Fibroblast of the aortic adventitia (primary cell): ENCODE measurements around the gene GDPD5. TPM values are rescaled to one million over a fixed set of nuclear protein-coding genes. Genes with fewer than 3 reads are reported as not detected.

Source experiments
- DNase-seq: peaks from one replicate; pipeline ENCODE4 v3.0.0-alpha.2; 2010; ENCODE audit warnings: low read depth
- H3K4me3 ChIP-seq: 2 replicates; pipeline ENCODE4 v1.5.1; 2011; ENCODE audit warnings: low read depth, mild to moderate bottlenecking, control low read depth, low read length, moderate library complexity
- CTCF ChIP-seq: IDR thresholded peaks from 2 replicates; pipeline ENCODE4 v1.5.1; 2011; ENCODE audit warnings: mild to moderate bottlenecking, low read length, control low read depth, inconsistent platforms; ENCODE audit not compliant: insufficient read depth
- total RNA-seq: library from RNA; depleted of rRNA; stranded (reverse); fragments of >200 nt; gene quantifications from 2 replicates; pipeline ENCODE4 v1.2.3, GENCODE V29; 2012; ENCODE audit warnings: low replicate concordance

Gene GDPD5
- total RNA-seq, 1 donor: 5.3 TPM

- TF ChIP-seq CTCF: no peak
- H3K4me3 ChIP-seq: no peak overlapping the region
- DNase-seq: no peak
Measured at GRCh38 chr11:75434051-75434450, 91.7 kb downstream of the GDPD5 start.

- no peak for TF ChIP-seq CTCF
- no peak overlapping the region for H3K4me3 ChIP-seq
- no peak for DNase-seq
Measured at GRCh38 chr11:75433443-75433842, 92.3 kb downstream of the GDPD5 start.

GRCh38 chr11:75432911-75433321 lies 92.8 kb downstream of the GDPD5 start, which contains the start of gene KLHL35:
Gene KLHL35 (minus strand): TSS chr11:75433203. CDS start chr11:75430629, 2,574 bp downstream.
- TF ChIP-seq CTCF: no peak
- no peak for DNase-seq
- H3K4me3 ChIP-seq: no peak within 1 kb of the TSS

DNA sequence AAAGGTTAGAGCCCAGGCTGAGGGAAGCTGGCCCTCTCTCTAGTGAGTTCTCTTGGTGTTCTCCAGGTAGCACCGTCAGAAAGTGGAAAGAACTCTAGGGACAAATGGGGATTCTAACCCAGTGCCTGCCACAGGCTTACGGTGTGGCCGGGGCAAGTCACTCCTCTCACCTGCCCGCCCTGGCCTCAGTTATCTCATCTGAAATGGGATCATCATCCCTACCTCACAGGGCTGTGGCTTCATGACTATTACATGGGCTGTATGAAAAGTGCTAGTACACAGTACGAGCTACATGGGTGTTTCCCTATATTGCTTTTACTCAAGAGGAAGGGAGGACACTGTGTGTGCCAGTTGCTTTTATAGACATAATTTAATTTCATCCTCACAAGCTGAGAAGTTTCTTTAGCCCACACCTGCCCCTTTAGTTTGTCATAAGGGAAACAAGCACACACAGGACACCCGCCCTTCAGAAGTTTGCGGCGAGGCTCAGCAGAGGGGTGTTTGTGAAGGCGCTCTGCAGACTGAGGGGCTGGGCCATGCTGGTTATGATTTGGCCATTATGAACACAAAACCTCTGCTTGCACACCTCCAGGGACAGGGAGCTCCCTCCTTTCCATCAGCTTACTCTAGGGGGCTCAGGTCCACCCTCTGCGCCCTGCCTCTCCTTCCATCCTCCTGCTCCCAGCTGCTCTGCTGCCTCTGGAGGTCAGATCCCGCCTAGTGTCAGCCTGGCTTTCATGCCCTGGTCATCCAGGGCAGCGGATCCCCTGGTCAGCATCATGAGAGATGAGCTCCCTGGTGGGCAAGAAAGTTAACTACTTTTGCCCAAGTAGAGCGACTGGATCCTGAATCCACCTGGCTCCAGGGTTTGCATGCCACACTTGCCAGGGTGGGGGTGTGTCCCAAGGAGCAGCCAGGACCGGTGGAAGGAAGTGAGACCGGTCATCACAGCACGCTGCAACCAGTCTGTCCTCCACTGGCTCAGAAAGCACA lies 93.9 kb downstream of the GDPD5 start:
- H3K4me3 ChIP-seq: no peak overlapping the region
- DNase-seq: no peak
- no peak for TF ChIP-seq CTCF

DNA sequence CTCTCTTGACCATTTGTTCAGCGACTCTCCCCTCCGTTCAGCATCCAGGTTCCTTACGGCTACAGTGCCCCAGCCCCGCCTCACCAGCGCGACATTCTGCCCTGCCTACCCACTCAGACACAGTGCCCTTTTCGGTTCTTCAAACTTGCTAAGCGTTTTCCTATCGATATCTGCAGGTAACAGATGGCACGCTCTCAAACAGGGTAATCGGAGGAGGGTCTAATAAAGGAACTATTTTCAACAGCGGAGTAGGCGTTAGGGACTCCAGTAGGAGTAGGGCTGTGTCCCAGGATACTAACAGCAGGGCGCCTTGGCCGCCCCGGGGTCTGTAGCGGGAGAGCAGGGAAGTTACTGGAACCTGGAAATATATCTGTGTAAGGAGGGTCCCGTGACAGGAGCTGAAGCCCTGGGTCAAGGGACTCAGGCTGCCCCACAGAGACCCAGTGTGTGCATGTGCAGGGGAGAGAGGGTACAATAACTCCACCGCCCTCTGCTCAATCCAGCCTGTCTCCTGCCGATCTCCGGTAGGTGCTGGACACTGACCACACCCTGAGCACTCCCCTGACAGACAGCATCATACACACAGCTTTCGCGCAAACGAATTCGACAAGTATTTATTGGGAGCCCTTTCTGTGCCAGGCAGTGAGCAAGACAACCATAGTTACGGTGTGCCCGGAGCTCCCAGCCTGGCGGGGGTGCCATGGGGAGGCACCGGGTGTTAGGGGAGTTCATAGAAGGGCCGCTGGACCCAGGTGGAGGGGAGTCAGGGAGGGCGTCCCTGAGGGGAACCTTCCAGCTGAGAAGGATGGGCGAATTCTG lies 94.8 kb downstream of the GDPD5 start:
- DNase-seq: no peak
- TF ChIP-seq CTCF: no peak
- H3K4me3 ChIP-seq: peak overlapping the region; percentile 48

GRCh38 chr11:75429902-75430713 lies 95.6 kb downstream of the GDPD5 start:
- peak overlapping the region; percentile 48 for H3K4me3 ChIP-seq
- TF ChIP-seq CTCF: no peak
- DNase-seq: peak; percentile 60
